Measurements from ENCODE around the gene PLA2G2F.

DNA sequence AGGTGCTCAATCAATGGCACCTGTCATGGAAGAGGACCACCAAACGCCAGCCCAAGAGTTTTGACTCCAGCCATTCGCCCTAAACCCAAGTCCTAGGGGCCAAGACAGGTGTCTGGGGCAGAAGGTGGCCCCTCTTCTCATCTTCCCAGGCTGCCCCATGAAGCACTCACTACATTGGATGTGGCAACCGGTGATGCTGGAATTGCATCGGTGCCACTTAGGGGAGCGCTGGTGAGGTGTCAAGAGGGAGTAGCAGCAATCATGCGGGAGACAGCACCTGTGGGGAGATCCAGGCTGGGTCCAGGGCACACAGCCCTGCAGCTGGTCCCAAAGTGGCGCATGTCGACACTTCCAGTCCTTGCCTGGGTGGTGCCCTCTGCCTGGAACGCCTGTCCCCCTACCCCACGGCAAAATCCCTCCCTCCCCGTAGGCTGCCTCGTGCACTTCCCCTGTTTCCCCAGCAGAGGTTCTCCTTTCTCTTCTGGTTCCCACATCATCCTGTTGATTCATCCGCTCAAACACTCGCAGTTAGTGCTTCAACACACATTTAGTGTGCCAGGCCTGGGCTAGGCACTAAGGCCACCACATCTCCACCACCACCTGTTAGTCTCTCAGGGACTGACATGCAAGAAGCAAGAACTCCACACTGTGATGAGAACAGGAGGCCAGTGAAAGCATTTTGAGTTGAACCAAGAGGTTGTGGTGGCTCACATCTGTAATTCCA lies 38.3 kb upstream of the PLA2G2F start:
- TF ChIP-seq POLR2A (IDR thresholded peaks at IDR 0.05) = no peak
- TF ChIP-seq, protein P1, sequence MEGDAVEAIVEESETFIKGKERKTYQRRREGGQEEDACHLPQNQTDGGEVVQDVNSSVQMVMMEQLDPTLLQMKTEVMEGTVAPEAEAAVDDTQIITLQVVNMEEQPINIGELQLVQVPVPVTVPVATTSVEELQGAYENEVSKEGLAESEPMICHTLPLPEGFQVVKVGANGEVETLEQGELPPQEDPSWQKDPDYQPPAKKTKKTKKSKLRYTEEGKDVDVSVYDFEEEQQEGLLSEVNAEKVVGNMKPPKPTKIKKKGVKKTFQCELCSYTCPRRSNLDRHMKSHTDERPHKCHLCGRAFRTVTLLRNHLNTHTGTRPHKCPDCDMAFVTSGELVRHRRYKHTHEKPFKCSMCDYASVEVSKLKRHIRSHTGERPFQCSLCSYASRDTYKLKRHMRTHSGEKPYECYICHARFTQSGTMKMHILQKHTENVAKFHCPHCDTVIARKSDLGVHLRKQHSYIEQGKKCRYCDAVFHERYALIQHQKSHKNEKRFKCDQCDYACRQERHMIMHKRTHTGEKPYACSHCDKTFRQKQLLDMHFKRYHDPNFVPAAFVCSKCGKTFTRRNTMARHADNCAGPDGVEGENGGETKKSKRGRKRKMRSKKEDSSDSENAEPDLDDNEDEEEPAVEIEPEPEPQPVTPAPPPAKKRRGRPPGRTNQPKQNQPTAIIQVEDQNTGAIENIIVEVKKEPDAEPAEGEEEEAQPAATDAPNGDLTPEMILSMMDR (IDR thresholded peaks at IDR 0.05) = peak in 2 of 3 donors; percentile 79 to 80
- TF ChIP-seq EP300 (IDR thresholded peaks at IDR 0.05) = no peak
